OCI-LY1 (cell line): ENCODE results near the gene AXIN1.

ENCODE experiments used
- H2AFZ ChIP-seq: fragments of 200-600 bp; sonication (generic), shearing (Covaris generic); 2 replicates; pipeline ENCODE4 v1.6.0; 2014; ENCODE audit warnings: antibody characterized with exemption, mild to moderate bottlenecking, low read length
- H3F3A ChIP-seq: fragments of 200-600 bp; sonication (generic), shearing (Covaris generic); 2 replicates; pipeline ENCODE4 v1.6.0; 2014; ENCODE audit warnings: mild to moderate bottlenecking, antibody characterized with exemption, low read length, moderate library complexity; ENCODE audit not compliant: insufficient read depth
- H3K27ac ChIP-seq: fragments of 200-600 bp; sonication (generic); 2 replicates; pipeline ENCODE4 v1.5.1; 2014; ENCODE audit warnings: low read length, mixed run types, mild to moderate bottlenecking, low read depth; ENCODE audit not compliant: poor library complexity, severe bottlenecking
- H3K27me3 ChIP-seq: fragments of 200-600 bp; sonication (generic); 2 replicates; pipeline ENCODE4 v1.6.0; 2014; ENCODE audit warnings: antibody characterized with exemption, mild to moderate bottlenecking, low read length, moderate library complexity; ENCODE audit not compliant: insufficient read depth
- H3K36me3 ChIP-seq: fragments of 200-600 bp; sonication (generic); 2 replicates; pipeline ENCODE4 v1.6.1; 2014; ENCODE audit warnings: mild to moderate bottlenecking, antibody characterized with exemption, low read length, moderate library complexity, mixed read lengths; ENCODE audit not compliant: insufficient read depth
- H3K4me1 ChIP-seq: fragments of 200-600 bp; sonication (generic); 2 replicates; pipeline ENCODE4 v1.5.1; 2014; ENCODE audit warnings: mild to moderate bottlenecking, low read length, moderate library complexity; ENCODE audit not compliant: insufficient read depth, severe bottlenecking
- H3K4me2 ChIP-seq: fragments of 200-600 bp; sonication (generic), shearing (Covaris generic); 2 replicates; pipeline ENCODE4 v1.6.1; 2014; ENCODE audit warnings: low read length
- H3K4me3 ChIP-seq: fragments of 200-600 bp; sonication (generic); 2 replicates; pipeline ENCODE4 v1.5.1; 2014; ENCODE audit warnings: low read length, low read depth, mild to moderate bottlenecking, mixed read lengths; ENCODE audit not compliant: poor library complexity, severe bottlenecking
- H3K79me2 ChIP-seq: fragments of 200-600 bp; shearing (Covaris generic); 2 replicates; pipeline ENCODE4 v1.6.1; 2016; ENCODE audit warnings: mixed run types, low read length, mixed read lengths; ENCODE audit not compliant: insufficient read depth
- H3K9ac ChIP-seq: fragments of 200-600 bp; sonication (generic), shearing (Covaris generic); 2 replicates; pipeline ENCODE4 v1.6.1; 2014; ENCODE audit warnings: mild to moderate bottlenecking, low read length, mixed read lengths
- H3K9me2 ChIP-seq: fragments of 200-600 bp; sonication (generic), shearing (Covaris generic); 2 replicates; pipeline ENCODE4 v1.6.1; 2014; ENCODE audit warnings: low read depth, mild to moderate bottlenecking, low read length, mixed read lengths
- H3K9me3 ChIP-seq: fragments of 200-600 bp; shearing (Covaris generic); 2 replicates; pipeline ENCODE4 v1.6.1; 2014; ENCODE audit warnings: low read length, mixed read lengths
- H4K20me1 ChIP-seq: fragments of 200-600 bp; sonication (generic), shearing (Covaris generic); 2 replicates; pipeline ENCODE4 v1.6.0; 2016; ENCODE audit warnings: mild to moderate bottlenecking, low read length; ENCODE audit not compliant: insufficient read depth
- EZH2 ChIP-seq: fragments of 200-600 bp; sonication (generic), shearing (Covaris generic); IDR thresholded peaks from 2 replicates; pipeline ENCODE4 v1.8.0; 2017; ENCODE audit warnings: borderline replicate concordance, mixed run types, mild to moderate bottlenecking, antibody characterized with exemption, low read length, moderate library complexity, mixed read lengths
- TF ChIP-seq, protein P1 (sequence below): fragments of 200-600 bp; sonication (generic), shearing (Covaris generic); IDR thresholded peaks from 2 replicates; pipeline ENCODE4 v1.5.1; 2017; ENCODE audit warnings: mild to moderate bottlenecking, antibody characterized with exemption, low read length, moderate library complexity, mixed read lengths

AXIN1 gene

DNA sequence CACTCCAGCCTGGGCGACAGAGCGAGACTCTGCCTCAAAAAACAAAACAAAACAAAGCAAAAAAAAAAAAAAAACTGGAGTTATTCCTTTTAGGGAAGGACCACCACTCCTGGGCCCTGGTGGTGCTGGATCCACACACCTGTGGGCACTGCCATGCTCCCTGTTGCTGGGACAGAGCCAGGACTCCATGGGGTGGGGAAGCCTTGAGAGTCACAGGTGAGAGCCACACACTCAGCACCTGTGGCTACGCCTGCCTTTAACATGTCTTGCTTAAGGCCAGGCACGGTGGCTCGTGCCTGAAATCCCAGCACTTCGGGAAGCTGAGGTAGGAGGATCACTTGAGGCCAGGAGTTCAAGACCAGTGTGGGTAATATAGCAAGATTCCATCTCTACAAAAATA lies 51.3 kb downstream of the AXIN1 start:
- Histone ChIP-seq H3K27ac (no peak overlapping the region), H3K9ac (no peak overlapping the region), H2AFZ (no peak overlapping the region), H4K20me1 (no peaks in the 10 kb centered on the region), H3K27me3 (no peaks in the 10 kb centered on the region), H3K9me2 (no peaks in the 10 kb centered on the region), H3K4me3 (no peak overlapping the region), H3K4me2 (no peak overlapping the region), H3K9me3 (no peaks in the 10 kb centered on the region), H3K4me1 (no peaks in the 10 kb centered on the region), H3K79me2 (no peaks in the 10 kb centered on the region), H3K36me3 (peaks cover 18% of the 10 kb centered on the region), H3F3A (no peaks in the 10 kb centered on the region)
- TF ChIP-seq, protein P1, sequence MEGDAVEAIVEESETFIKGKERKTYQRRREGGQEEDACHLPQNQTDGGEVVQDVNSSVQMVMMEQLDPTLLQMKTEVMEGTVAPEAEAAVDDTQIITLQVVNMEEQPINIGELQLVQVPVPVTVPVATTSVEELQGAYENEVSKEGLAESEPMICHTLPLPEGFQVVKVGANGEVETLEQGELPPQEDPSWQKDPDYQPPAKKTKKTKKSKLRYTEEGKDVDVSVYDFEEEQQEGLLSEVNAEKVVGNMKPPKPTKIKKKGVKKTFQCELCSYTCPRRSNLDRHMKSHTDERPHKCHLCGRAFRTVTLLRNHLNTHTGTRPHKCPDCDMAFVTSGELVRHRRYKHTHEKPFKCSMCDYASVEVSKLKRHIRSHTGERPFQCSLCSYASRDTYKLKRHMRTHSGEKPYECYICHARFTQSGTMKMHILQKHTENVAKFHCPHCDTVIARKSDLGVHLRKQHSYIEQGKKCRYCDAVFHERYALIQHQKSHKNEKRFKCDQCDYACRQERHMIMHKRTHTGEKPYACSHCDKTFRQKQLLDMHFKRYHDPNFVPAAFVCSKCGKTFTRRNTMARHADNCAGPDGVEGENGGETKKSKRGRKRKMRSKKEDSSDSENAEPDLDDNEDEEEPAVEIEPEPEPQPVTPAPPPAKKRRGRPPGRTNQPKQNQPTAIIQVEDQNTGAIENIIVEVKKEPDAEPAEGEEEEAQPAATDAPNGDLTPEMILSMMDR, result no peak
- no peak for TF ChIP-seq EZH2

DNA sequence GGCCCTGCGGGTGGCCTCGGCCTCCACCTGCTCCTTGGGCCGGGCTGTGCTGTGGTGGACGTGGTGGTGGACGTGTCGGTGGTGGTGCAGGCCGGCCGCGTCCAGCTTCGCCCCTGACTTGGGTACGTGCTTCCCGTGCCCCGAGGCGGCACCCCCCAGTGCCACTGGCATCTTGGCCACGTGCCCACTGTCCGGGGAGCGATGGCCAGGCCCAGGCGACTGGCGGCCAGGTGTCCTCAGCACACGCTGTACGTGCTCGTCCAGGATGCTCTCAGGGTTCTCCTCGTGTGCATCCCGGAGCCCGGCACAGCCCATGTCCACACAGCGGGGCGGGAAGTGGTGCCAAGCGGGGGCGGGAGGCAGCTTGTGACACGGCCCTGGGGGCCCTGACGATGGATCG lies 54.7 kb downstream of the AXIN1 start:
- Histone ChIP-seq H3K4me1 (no peaks in the 10 kb centered on the region), H3F3A (no peaks in the 10 kb centered on the region)

DNA sequence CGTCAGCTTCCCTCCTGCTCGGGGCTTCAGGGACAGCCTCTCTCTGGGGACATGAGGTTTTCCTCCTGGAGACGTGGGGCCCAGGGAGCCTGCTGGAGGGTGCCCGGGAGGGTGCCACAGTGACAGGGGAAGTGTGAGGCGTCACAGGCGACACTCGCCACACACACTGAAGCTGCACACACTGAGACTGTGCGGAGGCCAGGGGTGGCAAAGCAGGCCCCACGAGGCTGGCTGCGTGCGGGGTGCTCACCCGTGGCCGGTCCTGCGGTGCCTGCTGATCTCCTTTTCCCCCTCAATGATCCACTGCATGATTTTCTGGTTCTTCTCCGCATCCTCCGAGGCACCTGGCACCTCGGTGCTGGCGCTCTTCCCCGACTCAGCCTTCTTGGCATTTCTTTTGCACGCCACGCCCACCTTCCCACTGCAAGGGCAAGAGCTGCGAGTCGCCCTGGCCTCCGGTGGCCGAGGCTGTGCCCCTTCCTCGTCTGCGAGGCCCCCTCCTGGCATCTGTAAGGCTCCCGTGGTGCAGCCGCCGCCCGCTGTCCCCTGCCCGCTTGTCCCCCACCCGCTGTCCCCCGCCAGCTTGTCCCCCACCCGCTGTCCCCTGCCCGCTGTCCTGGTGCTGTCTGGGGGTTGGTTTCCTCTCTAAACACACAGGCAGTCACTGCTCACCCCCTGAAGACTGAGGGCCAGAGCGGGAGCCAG lies 55.6 kb downstream of the AXIN1 start:
- no peaks in the 10 kb centered on the region for H3K27me3 ChIP-seq
- no peaks in the 10 kb centered on the region for H3K79me2 ChIP-seq
- H3K9me3 ChIP-seq, result no peaks in the 10 kb centered on the region
- H3K4me1 ChIP-seq, result no peaks in the 10 kb centered on the region
- H2AFZ ChIP-seq, result no peak overlapping the region
- no peak overlapping the region for H3K9ac ChIP-seq
- H4K20me1 ChIP-seq, result no peaks in the 10 kb centered on the region
- no peaks in the 10 kb centered on the region for H3K9me2 ChIP-seq
- no peaks in the 10 kb centered on the region for H3F3A ChIP-seq
- TF ChIP-seq, protein P1, result no peak
- no peak for TF ChIP-seq EZH2
- H3K27ac ChIP-seq, result no peak overlapping the region
- no peak overlapping the region for H3K4me3 ChIP-seq
- H3K36me3 ChIP-seq, result peaks cover 9% of the 10 kb centered on the region
- no peak overlapping the region for H3K4me2 ChIP-seq

More for the DNA sequence above, 54.7 kb downstream of the AXIN1 start:
- Histone ChIP-seq H3K36me3 (peaks cover 15% of the 10 kb centered on the region), H3K9me3 (no peaks in the 10 kb centered on the region), H4K20me1 (no peaks in the 10 kb centered on the region), H3K4me3 (no peak overlapping the region), H3K4me2 (no peak overlapping the region), H3K9ac (no peak overlapping the region), H2AFZ (no peak overlapping the region), H3K79me2 (no peaks in the 10 kb centered on the region), H3K27ac (no peak overlapping the region), H3K27me3 (no peaks in the 10 kb centered on the region), H3K9me2 (no peaks in the 10 kb centered on the region)
- TF ChIP-seq EZH2, result no peak
- TF ChIP-seq, protein P1, result no peak
